Measurements from ENCODE around the gene KIRREL2. TPM values are rescaled to one million over a fixed set of nuclear protein-coding genes. Genes with fewer than 3 reads are reported as not detected.
"Not testable (repeated sequence)": the region's sequence is repeated elsewhere in the genome, so short reads cannot be mapped to it uniquely, and the experiment has no call there.

Gene KIRREL2
- total RNA-seq, 1 donor from 2014 or later = not detected

DNA sequence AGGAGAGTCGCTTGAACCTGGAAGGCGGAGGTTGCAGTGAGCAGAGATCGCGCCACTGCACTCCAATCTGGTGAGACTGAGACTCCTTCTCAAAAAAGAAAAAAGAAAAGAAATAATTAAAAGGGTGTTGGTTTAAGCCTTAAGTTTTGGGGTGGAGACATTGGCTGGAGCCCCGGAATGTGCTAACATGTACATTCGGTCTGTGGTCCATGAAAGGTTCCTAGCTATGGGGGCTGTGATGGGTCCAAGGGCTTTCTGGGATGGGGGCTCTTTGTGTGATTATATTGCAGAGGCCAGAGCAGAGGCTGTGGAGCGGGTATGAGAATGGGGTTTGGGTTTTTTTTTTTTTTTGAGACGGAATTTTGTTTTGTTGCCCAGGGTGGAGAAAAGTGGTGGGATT lies 29.2 kb downstream of the KIRREL2 start:
- Histone ChIP-seq H3K36me3 (peaks cover 0 to 34% of the 10 kb centered on the region in 2 donors), H3K4me3 (no peak overlapping the region), H3K27ac (no peak overlapping the region), H3K4me1 (no peaks in the 10 kb centered on the region), H3K27me3 (no peaks in the 10 kb centered on the region), H3K9me3 (no peaks in the 10 kb centered on the region)
- intact Hi-C loops (cut with DNase I) = no loop called here
- TF ChIP-seq CTCF (IDR thresholded peaks at IDR 0.05) (no peak), POLR2AphosphoS5 (IDR thresholded peaks at IDR 0.05; ENCODE audit: insufficient read depth in 1 of 2, low read depth in 1 of 2) (no peak), POLR2A (IDR thresholded peaks at IDR 0.05) (no peak)
- DNase-seq (ENCODE audit: extremely low spot score in 2 of 2) = no peak

- no peaks in the 10 kb centered on the region for H3K9me3 ChIP-seq
- H3K36me3 ChIP-seq = peaks cover 0 to 43% of the 10 kb centered on the region in 2 donors
- TF ChIP-seq CTCF (IDR thresholded peaks at IDR 0.05) (no peak), POLR2A (IDR thresholded peaks at IDR 0.05) (no peak), POLR2AphosphoS5 (IDR thresholded peaks at IDR 0.05; ENCODE audit: insufficient read depth in 1 of 2, low read depth in 1 of 2) (no peak)
- intact Hi-C loops (cut with DNase I) = no loop called here
- H3K4me3 ChIP-seq = no peak overlapping the region
- no peak for DNase-seq (ENCODE audit: extremely low spot score in 2 of 2)
- H3K4me1 ChIP-seq = no peaks in the 10 kb centered on the region
- no peaks in the 10 kb centered on the region for H3K27me3 ChIP-seq
- H3K27ac ChIP-seq = no peak overlapping the region
These were observed 30.5 kb downstream of the KIRREL2 start for GRCh38 chr19:35887197-35887596.

DNA sequence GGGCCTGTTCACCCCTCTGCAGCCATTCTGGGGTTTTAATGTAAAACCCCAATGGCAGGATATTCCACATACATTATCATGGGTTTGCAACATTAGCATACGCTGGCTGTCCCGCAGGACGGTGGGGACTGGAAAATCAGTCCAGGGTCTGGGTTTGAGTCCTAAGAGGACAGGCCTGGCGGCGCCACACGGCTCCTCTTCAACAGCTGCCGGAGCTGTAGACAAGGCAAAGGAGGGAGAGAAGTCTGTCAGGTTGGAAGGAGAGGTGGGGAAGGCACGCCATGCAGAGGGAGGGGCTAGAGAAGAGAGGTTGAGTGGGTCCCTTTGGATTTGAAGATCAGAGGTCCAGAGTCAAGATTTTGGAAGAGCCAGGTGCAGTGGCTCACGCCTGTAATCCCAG lies 31.7 kb downstream of the KIRREL2 start:
- TF ChIP-seq POLR2A (IDR thresholded peaks at IDR 0.05) (no peak), CTCF (IDR thresholded peaks at IDR 0.05) (no peak), POLR2AphosphoS5 (IDR thresholded peaks at IDR 0.05; ENCODE audit: insufficient read depth in 1 of 2, low read depth in 1 of 2) (no peak)
- H3K9me3 ChIP-seq = no peaks in the 10 kb centered on the region
- H3K36me3 ChIP-seq = peaks cover 0 to 51% of the 10 kb centered on the region in 2 donors
- DNase-seq (ENCODE audit: extremely low spot score in 2 of 2) = no peak
- H3K27me3 ChIP-seq = no peaks in the 10 kb centered on the region
- no peak overlapping the region for H3K4me3 ChIP-seq
- intact Hi-C loops (cut with DNase I) = no loop called here
- no peak overlapping the region for H3K27ac ChIP-seq
- H3K4me1 ChIP-seq = no peaks in the 10 kb centered on the region

DNA sequence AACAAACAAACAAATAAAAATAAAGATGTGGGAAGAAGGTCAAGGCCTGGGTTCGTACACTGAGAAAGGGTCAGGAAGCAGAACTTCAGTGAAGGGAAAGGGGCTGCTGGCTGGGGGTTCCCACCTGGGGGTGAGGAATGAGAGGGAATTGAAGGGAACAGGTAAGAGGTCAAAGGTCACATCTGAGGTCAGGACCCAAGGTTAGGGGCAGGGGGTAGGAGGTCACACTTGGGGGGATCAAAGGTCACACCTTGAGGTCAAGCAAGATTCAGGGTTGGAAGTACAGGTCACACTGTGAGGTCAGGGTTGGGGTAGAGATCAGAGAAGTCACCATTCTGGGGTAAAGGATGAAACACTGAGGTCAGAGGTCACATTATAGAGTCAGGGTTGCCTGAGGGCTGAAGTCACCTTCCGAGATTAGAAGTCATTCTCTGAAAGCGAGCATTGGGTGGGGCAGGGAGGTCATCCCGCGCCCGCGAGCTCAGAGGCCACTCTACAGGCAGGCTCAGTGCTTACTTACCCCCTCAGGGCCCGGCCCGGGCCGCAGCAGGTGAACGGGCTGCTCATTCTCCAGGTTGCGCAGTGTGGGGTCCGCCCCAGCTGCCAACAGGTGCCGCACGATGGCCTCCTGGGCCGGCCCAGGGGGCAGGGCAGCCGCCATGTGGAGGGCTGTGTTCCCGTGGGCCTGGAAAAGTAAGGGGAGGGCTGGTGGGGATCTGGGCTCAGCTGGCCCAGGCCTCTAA lies 32.8 kb downstream of the KIRREL2 start:
- DNase-seq (ENCODE audit: extremely low spot score in 2 of 2) = no peak
- H3K27ac ChIP-seq = no peak overlapping the region
- TF ChIP-seq POLR2A (IDR thresholded peaks at IDR 0.05) (no peak), POLR2AphosphoS5 (IDR thresholded peaks at IDR 0.05; ENCODE audit: insufficient read depth in 1 of 2, low read depth in 1 of 2) (no peak), CTCF (IDR thresholded peaks at IDR 0.05) (no peak)
- peaks cover 0 to 58% of the 10 kb centered on the region in 2 donors for H3K36me3 ChIP-seq
- no peaks in the 10 kb centered on the region for H3K27me3 ChIP-seq
- H3K9me3 ChIP-seq = no peaks in the 10 kb centered on the region
- no peaks in the 10 kb centered on the region for H3K4me1 ChIP-seq
- intact Hi-C loops (cut with DNase I) = no loop called here
- H3K4me3 ChIP-seq = no peak overlapping the region

GRCh38 chr19:35890113-35890650 lies 33.5 kb downstream of the KIRREL2 start:
- no peak for TF ChIP-seq POLR2AphosphoS5 (IDR thresholded peaks at IDR 0.05; ENCODE audit: insufficient read depth in 1 of 2, low read depth in 1 of 2)
- no peak for TF ChIP-seq CTCF (IDR thresholded peaks at IDR 0.05)
- no peak for TF ChIP-seq POLR2A (IDR thresholded peaks at IDR 0.05)
- no peak overlapping the region for H3K4me3 ChIP-seq
- no peaks in the 10 kb centered on the region for H3K9me3 ChIP-seq
- intact Hi-C loops (cut with DNase I) = no loop called here
- H3K4me1 ChIP-seq = no peaks in the 10 kb centered on the region
- H3K27me3 ChIP-seq = no peaks in the 10 kb centered on the region
- DNase-seq (ENCODE audit: extremely low spot score in 2 of 2) = no peak
- H3K27ac ChIP-seq = no peak overlapping the region
- peaks cover 0 to 64% of the 10 kb centered on the region in 2 donors for H3K36me3 ChIP-seq

- H3K27me3 ChIP-seq; H3K27ac ChIP-seq; DNase-seq (ENCODE audit: extremely low spot score in 2 of 2); H3K4me3 ChIP-seq; intact Hi-C loops (cut with DNase I); H3K4me1 ChIP-seq; H3K9me3 ChIP-seq: not testable (repeated sequence)
- peaks cover 0 to 78% of the 10 kb centered on the region in 2 donors for H3K36me3 ChIP-seq
These were observed 35.1 kb downstream of the KIRREL2 start for GRCh38 chr19:35891819-35892218.

All from vagina (tissue), 2 donors.